GM12878 (cell line): ENCODE results near the gene SIRT2. TPM values are rescaled to one million over a fixed set of nuclear protein-coding genes. Genes with fewer than 3 reads are reported as not detected.

Experiments
- BMI1 ChIP-seq: fragments of 450-650 bp; IDR thresholded peaks from 2 replicates; pipeline ENCODE4 v1.6.1; 2016; ENCODE audit warnings: mild to moderate bottlenecking, moderate library complexity, borderline replicate concordance
- ETV6 ChIP-seq, 2 experiments: fragments of 450-650 bp in 1 of 2; IDR thresholded peaks in 1 of 2; conservative IDR thresholded peaks in 1 of 2; 2 replicates each; pipeline ENCODE4 v1.6.1; 2014; ENCODE audit warnings: antibody characterized with exemption in 1 of 2, borderline replicate concordance in 1 of 2, low read depth in 1 of 2, mild to moderate bottlenecking in 1 of 2, moderate library complexity in 1 of 2
- FOXK2 ChIP-seq: fragments of 450-650 bp; IDR thresholded peaks from 2 replicates; pipeline ENCODE4 v1.6.1; 2017; ENCODE audit warnings: mild to moderate bottlenecking, moderate library complexity
- HCFC1 ChIP-seq: fragments of 150-350 bp; IDR thresholded peaks from 2 replicates; pipeline ENCODE4 v1.6.1; 2014; ENCODE audit warnings: low read length
- HDAC6 ChIP-seq: fragments of 200-600 bp; sonication (generic); IDR thresholded peaks from one replicate; pipeline ENCODE4 v1.8.0; 2017; ENCODE audit warnings: antibody characterized with exemption; ENCODE audit not compliant: unreplicated experiment
- SMAD5 ChIP-seq: IDR thresholded peaks from 2 replicates; pipeline ENCODE4 v1.6.1; 2016; ENCODE audit warnings: antibody characterized with exemption, low read depth
- polyA plus RNA-seq, 11 experiments: library from polyadenylated mRNA; depleted of rRNA in 4 of 11; unstranded in 6 of 11; stranded (reverse) in 5 of 11; fragments of >200 nt; fragmentation: Nextera tagmentation in 4 of 11; fragmentation: Illumina TruSeq in 1 of 11; extraction: Ambion mirVana in 4 of 11; extraction: Trizol in 1 of 11; gene quantifications; 1 replicate in 1 of 11; 2 replicates in 10 of 11; pipeline versions ENCODE4 v1.2.1 to v1.2.3, GENCODE V29; 2011 to 2016; ENCODE audit warnings: inconsistent platforms in 2 of 11, missing spikeins in 2 of 11, low read depth in 1 of 11
- total RNA-seq, 4 experiments: library from RNA; depleted of rRNA in 3 of 4; stranded (reverse); fragments of >200 nt in 3 of 4; fragmentation: Illumina TruSeq in 1 of 4; extraction: Trizol in 1 of 4; gene quantifications; 2 replicates each; pipeline versions ENCODE4 v1.2.1 to v1.2.3, GENCODE V29; 2013 to 2021
- TF ChIP-seq, protein P1 (sequence below): fragments of 450-650 bp; IDR thresholded peaks from 2 replicates; pipeline ENCODE4 v1.6.1; 2017; ENCODE audit warnings: mild to moderate bottlenecking, moderate library complexity
- TF ChIP-seq, protein P2 (sequence below): IDR thresholded peaks from 2 replicates; pipeline ENCODE4 v1.6.1; 2012; ENCODE audit warnings: low read depth, low read length, improper control_type of control experiment
- TF ChIP-seq, protein P3 (sequence below): IDR thresholded peaks from 2 replicates; pipeline ENCODE4 v1.6.1; 2011; ENCODE audit warnings: borderline replicate concordance, low read depth, mild to moderate bottlenecking, moderate library complexity, mixed read lengths, low read length; ENCODE audit not compliant: insufficient read depth; ENCODE audit errors: extremely low read length
- TF ChIP-seq, protein P4 (sequence below): IDR thresholded peaks from 2 replicates; pipeline ENCODE4 v1.6.1; 2011; ENCODE audit warnings: low read depth, low read length, improper control_type of control experiment, borderline replicate concordance
- TF ChIP-seq, protein P5 (sequence below): fragments of 150-350 bp; IDR thresholded peaks from 2 replicates; pipeline ENCODE4 v1.6.1; 2014; ENCODE audit warnings: mild to moderate bottlenecking, low read depth, low read length
- TF ChIP-seq, protein P6 (sequence below): IDR thresholded peaks from 2 replicates; pipeline ENCODE4 v1.6.1; 2012; ENCODE audit warnings: mild to moderate bottlenecking, low read depth, low read length

SIRT2 gene
- total and polyA plus RNA-seq, 10 of the 15 experiments (the other 5 are each of a cell fraction or from before 2014, with no cell fraction given): 1.4 to 38.7 (median 24.1) TPM

DNA sequence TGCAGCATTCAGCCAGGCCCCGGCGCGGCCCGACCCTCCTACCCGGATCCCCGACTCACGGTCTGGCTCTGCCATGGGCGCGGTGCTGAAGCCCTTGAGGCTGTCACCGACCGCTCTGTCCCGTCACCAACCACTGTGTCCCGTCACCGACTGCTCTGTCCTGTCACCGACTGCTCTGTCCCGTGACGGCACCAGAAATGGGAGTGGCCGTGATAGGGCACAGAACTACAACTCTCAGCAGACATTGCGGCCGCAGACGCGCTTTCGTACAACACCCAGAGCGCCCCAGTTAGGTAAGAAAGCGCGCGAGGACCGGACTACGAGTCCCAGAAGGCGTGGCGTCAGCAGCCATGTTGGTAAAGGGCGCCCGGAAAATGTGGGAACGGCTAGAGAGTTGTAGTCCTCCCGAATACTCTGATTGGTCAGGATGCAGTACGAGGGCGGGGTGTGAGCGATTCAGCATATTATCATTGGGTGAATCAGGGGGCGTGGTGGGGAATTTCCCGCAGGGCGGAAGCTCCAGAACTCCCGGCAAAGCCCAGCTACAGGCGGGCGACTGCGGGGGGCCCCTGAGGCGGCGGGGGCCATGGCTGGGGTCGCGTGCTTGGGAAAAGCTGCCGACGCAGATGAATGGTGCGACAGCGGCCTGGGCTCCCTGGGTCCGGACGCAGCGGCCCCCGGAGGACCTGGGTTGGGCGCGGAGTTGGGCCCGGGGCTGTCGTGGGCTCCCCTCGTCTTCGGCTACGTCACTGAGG lies at the start of gene SIRT2, which contains the start of gene NFKBIB (continued):
- TF ChIP-seq, protein P1, sequence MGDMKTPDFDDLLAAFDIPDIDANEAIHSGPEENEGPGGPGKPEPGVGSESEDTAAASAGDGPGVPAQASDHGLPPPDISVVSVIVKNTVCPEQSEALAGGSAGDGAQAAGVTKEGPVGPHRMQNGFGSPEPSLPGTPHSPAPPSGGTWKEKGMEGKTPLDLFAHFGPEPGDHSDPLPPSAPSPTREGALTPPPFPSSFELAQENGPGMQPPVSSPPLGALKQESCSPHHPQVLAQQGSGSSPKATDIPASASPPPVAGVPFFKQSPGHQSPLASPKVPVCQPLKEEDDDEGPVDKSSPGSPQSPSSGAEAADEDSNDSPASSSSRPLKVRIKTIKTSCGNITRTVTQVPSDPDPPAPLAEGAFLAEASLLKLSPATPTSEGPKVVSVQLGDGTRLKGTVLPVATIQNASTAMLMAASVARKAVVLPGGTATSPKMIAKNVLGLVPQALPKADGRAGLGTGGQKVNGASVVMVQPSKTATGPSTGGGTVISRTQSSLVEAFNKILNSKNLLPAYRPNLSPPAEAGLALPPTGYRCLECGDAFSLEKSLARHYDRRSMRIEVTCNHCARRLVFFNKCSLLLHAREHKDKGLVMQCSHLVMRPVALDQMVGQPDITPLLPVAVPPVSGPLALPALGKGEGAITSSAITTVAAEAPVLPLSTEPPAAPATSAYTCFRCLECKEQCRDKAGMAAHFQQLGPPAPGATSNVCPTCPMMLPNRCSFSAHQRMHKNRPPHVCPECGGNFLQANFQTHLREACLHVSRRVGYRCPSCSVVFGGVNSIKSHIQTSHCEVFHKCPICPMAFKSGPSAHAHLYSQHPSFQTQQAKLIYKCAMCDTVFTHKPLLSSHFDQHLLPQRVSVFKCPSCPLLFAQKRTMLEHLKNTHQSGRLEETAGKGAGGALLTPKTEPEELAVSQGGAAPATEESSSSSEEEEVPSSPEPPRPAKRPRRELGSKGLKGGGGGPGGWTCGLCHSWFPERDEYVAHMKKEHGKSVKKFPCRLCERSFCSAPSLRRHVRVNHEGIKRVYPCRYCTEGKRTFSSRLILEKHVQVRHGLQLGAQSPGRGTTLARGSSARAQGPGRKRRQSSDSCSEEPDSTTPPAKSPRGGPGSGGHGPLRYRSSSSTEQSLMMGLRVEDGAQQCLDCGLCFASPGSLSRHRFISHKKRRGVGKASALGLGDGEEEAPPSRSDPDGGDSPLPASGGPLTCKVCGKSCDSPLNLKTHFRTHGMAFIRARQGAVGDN: 0 out of 2 replicates have a peak, but pooled peaks have one; percentile 16
- TF ChIP-seq BMI1 (no peak), FOXK2 (no peak; the same call in none of the 2 replicates), SMAD5 (peak; percentile 47; the same call in 1 of the 2 replicates), HCFC1 (peak; percentile 99), ETV6 (conservative IDR thresholded peaks at IDR 0.05 in 1 of 2, IDR thresholded peaks at IDR 0.05 in 1 of 2; ENCODE audit: borderline replicate concordance in 1 of 2, low read depth in 1 of 2) (no peak), HDAC6 (no peak)
- TF ChIP-seq, protein P2, sequence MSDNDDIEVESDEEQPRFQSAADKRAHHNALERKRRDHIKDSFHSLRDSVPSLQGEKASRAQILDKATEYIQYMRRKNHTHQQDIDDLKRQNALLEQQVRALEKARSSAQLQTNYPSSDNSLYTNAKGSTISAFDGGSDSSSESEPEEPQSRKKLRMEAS: 0 out of 2 replicates have a peak, but pooled peaks have one; percentile 7
- TF ChIP-seq, protein P3, sequence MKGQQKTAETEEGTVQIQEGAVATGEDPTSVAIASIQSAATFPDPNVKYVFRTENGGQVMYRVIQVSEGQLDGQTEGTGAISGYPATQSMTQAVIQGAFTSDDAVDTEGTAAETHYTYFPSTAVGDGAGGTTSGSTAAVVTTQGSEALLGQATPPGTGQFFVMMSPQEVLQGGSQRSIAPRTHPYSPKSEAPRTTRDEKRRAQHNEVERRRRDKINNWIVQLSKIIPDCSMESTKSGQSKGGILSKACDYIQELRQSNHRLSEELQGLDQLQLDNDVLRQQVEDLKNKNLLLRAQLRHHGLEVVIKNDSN: peak; percentile 12
- TF ChIP-seq, protein P4, sequence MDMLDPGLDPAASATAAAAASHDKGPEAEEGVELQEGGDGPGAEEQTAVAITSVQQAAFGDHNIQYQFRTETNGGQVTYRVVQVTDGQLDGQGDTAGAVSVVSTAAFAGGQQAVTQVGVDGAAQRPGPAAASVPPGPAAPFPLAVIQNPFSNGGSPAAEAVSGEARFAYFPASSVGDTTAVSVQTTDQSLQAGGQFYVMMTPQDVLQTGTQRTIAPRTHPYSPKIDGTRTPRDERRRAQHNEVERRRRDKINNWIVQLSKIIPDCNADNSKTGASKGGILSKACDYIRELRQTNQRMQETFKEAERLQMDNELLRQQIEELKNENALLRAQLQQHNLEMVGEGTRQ: no peak; the same call in 1 of the 2 replicates
- TF ChIP-seq, protein P5, sequence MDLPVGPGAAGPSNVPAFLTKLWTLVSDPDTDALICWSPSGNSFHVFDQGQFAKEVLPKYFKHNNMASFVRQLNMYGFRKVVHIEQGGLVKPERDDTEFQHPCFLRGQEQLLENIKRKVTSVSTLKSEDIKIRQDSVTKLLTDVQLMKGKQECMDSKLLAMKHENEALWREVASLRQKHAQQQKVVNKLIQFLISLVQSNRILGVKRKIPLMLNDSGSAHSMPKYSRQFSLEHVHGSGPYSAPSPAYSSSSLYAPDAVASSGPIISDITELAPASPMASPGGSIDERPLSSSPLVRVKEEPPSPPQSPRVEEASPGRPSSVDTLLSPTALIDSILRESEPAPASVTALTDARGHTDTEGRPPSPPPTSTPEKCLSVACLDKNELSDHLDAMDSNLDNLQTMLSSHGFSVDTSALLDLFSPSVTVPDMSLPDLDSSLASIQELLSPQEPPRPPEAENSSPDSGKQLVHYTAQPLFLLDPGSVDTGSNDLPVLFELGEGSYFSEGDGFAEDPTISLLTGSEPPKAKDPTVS: no peak
- TF ChIP-seq, protein P6, sequence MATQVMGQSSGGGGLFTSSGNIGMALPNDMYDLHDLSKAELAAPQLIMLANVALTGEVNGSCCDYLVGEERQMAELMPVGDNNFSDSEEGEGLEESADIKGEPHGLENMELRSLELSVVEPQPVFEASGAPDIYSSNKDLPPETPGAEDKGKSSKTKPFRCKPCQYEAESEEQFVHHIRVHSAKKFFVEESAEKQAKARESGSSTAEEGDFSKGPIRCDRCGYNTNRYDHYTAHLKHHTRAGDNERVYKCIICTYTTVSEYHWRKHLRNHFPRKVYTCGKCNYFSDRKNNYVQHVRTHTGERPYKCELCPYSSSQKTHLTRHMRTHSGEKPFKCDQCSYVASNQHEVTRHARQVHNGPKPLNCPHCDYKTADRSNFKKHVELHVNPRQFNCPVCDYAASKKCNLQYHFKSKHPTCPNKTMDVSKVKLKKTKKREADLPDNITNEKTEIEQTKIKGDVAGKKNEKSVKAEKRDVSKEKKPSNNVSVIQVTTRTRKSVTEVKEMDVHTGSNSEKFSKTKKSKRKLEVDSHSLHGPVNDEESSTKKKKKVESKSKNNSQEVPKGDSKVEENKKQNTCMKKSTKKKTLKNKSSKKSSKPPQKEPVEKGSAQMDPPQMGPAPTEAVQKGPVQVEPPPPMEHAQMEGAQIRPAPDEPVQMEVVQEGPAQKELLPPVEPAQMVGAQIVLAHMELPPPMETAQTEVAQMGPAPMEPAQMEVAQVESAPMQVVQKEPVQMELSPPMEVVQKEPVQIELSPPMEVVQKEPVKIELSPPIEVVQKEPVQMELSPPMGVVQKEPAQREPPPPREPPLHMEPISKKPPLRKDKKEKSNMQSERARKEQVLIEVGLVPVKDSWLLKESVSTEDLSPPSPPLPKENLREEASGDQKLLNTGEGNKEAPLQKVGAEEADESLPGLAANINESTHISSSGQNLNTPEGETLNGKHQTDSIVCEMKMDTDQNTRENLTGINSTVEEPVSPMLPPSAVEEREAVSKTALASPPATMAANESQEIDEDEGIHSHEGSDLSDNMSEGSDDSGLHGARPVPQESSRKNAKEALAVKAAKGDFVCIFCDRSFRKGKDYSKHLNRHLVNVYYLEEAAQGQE: no peak
